DMS 273 treated with DMSO at 0.1 percent for 48 hours (cell line): ENCODE data around the gene SIMC1.
"Not testable (repeated sequence)": the region's sequence is repeated elsewhere in the genome, so short reads cannot be mapped to it uniquely, and the experiment has no call there.

Source experiments
- DNase-seq: peaks from one replicate; lab custom pipeline; 2025; lab: John Stamatoyannopoulos, UW

Gene SIMC1

GRCh38 chr5:176237971-176238644 lies at the start of gene SIMC1:
Gene SIMC1 (plus strand): TSS chr5:176238424. CDS start chr5:176238509, 85 bp downstream.
- not testable (repeated sequence) for DNase-seq

GRCh38 chr5:176188506-176189193 lies 49.6 kb upstream of the SIMC1 start:
- DNase-seq: no peak

- no peak for DNase-seq
Observed at GRCh38 chr5:176189857-176190256, 48.4 kb upstream of the SIMC1 start.

GRCh38 chr5:176190886-176191755 lies 47.1 kb upstream of the SIMC1 start:
- DNase-seq: no peak

- DNase-seq: no peak
Observed at GRCh38 chr5:176192094-176192721, 46.0 kb upstream of the SIMC1 start.

GRCh38 chr5:176192722-176193117 lies 45.5 kb upstream of the SIMC1 start:
- DNase-seq: not testable (repeated sequence)

- not testable (repeated sequence) for DNase-seq
Observed at GRCh38 chr5:176193636-176194035, 44.6 kb upstream of the SIMC1 start.

- DNase-seq: not testable (repeated sequence)
Observed at GRCh38 chr5:176194238-176195083, 43.8 kb upstream of the SIMC1 start.

- not testable (repeated sequence) for DNase-seq
Observed at GRCh38 chr5:176195084-176195413, 43.2 kb upstream of the SIMC1 start.

- not testable (repeated sequence) for DNase-seq
Observed at GRCh38 chr5:176195487-176196207, 42.6 kb upstream of the SIMC1 start.

GRCh38 chr5:176196781-176197180 lies 41.4 kb upstream of the SIMC1 start:
- not testable (repeated sequence) for DNase-seq

- DNase-seq: not testable (repeated sequence)
Observed at GRCh38 chr5:176197234-176197858, 40.9 kb upstream of the SIMC1 start.

- not testable (repeated sequence) for DNase-seq
Observed at GRCh38 chr5:176198299-176198698, 39.9 kb upstream of the SIMC1 start.

GRCh38 chr5:176198991-176199733 lies 39.1 kb upstream of the SIMC1 start:
- not testable (repeated sequence) for DNase-seq

GRCh38 chr5:176199803-176200399 lies 38.3 kb upstream of the SIMC1 start:
- not testable (repeated sequence) for DNase-seq

GRCh38 chr5:176201811-176202210 lies 36.4 kb upstream of the SIMC1 start:
- no peak for DNase-seq

- DNase-seq: no peak
Observed at GRCh38 chr5:176203086-176203485, 35.1 kb upstream of the SIMC1 start.

GRCh38 chr5:176203535-176203934 lies 34.7 kb upstream of the SIMC1 start:
- not testable (repeated sequence) for DNase-seq
